Measurements from ENCODE around the gene ZBTB39.
"Not testable (repeated sequence)": the region's sequence is repeated elsewhere in the genome, so short reads cannot be mapped to it uniquely, and the experiment has no call there.

ZBTB39 gene

DNA sequence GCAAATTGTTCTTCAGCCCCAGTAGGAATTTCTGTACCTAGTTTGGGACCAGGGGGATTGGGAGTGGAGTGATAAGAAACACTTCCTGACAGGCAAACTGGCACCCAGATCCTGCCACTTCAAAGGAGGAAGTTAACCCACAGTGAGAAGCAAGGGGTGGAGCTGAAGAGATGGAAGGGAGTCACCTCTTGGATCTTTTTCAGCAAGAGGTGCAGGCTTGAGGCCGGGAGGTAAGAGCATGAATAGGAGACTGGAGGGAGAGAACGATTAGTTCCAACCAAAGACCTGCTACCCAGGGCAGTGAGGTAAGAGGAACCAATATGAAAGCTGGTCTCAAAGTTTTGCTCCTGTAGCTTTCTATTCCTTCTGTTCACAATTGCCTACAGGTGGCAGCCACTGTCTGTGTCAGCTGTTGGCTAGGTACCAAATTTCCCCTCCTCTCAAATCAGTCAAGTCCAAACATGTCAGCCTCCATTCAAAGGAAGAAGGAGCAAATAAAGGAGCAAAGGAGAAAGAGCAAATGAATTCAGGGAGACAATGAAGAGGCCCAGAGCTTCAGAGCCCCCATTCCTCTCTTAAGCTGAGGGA is 24.9 kb upstream of the ZBTB39 start:
- DNase-seq (ENCODE audit: low read depth), result no peak
- H3K4me3 ChIP-seq (ENCODE audit: low read length), result no peak overlapping the region
- TF ChIP-seq, protein P1, sequence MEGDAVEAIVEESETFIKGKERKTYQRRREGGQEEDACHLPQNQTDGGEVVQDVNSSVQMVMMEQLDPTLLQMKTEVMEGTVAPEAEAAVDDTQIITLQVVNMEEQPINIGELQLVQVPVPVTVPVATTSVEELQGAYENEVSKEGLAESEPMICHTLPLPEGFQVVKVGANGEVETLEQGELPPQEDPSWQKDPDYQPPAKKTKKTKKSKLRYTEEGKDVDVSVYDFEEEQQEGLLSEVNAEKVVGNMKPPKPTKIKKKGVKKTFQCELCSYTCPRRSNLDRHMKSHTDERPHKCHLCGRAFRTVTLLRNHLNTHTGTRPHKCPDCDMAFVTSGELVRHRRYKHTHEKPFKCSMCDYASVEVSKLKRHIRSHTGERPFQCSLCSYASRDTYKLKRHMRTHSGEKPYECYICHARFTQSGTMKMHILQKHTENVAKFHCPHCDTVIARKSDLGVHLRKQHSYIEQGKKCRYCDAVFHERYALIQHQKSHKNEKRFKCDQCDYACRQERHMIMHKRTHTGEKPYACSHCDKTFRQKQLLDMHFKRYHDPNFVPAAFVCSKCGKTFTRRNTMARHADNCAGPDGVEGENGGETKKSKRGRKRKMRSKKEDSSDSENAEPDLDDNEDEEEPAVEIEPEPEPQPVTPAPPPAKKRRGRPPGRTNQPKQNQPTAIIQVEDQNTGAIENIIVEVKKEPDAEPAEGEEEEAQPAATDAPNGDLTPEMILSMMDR (conservative IDR thresholded peaks at IDR 0.05; ENCODE audit: low read length), result no peak

DNA sequence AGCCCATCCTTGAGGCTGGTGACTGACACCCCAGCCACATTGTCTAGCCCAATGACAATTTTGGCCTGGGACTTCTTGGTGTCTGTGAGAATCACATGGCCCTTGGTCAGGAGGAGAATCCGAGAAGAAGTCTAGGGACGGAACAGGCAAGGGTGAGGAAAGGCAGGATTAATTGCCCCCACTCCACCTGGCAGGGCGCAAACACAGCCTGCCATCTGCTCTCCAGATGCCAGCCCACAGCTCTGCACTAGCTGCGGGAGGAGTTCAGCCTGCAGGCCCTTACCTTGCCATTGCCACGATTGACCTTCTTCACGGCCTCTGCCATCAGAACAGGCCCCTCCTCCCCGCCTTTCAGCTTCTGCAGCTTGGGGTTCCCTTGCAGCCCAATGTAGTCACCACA is 23.1 kb upstream of the ZBTB39 start:
- no peak overlapping the region for H3K4me3 ChIP-seq (ENCODE audit: low read length)
- TF ChIP-seq, protein P1 (conservative IDR thresholded peaks at IDR 0.05; ENCODE audit: low read length), result no peak
- no peak for DNase-seq (ENCODE audit: low read depth)

DNA sequence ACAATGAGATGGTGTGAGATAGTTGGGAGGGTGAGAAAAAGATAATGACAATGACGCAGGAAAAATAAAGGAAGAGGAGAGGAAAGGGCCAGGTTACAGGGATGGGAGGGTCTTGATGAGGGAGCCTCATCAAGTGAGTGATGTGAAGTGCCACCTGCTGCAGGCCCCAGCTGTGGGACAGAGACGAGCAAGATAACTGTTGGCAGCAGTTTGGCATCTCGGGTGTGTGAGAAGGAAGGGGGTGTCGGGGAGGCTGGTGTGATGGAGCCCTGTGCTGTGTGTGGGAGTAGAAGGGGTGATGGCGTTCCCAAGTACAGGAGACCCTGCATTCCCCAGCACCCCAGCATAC is 21.4 kb upstream of the ZBTB39 start:
- TF ChIP-seq, protein P1 (conservative IDR thresholded peaks at IDR 0.05; ENCODE audit: low read length), result no peak

DNA sequence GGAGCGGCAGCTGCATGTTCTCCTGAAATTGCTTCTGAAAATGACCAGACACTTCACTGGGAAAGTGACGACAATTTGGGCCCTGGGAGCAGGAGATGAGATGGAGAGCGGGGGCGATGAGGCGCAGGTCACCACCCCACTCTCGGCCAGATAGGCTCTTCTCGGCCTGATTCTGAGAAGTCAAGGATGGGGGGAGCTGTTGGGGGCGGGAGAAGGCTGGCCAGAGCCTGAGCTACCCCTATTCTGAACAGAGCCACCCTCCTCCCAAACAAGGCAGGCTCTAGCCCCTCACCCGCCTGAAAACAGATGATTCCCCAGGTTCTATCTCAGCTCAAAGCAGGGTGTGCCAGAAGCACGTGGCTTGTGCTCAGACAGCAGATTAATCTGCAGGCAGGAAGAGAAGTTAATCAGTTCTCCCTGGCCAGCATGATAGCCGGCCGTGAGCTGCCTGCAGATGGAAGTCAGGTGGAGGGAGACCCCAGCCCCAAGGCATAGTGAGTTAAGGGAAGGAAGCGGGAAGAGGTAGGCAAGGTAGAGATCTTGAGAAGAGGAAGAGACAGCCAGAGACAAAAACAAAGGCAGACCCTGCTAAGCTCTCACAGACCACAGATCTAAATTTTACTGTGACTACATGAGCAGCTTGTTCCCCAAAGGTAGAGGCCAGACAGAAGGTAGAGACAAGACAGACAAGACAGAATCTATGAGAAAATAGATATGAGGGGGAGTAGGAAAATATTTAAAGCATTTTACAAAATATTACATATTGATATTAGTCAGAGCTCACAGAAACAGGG is 20.9 kb upstream of the ZBTB39 start:
- no peak overlapping the region for H3K4me3 ChIP-seq (ENCODE audit: low read length)
- TF ChIP-seq, protein P1 (conservative IDR thresholded peaks at IDR 0.05; ENCODE audit: low read length), result no peak
- DNase-seq (ENCODE audit: low read depth), result no peak

More for the DNA sequence above, 21.4 kb upstream of the ZBTB39 start:
- no peak overlapping the region for H3K4me3 ChIP-seq (ENCODE audit: low read length)
- no peak for DNase-seq (ENCODE audit: low read depth)

DNA sequence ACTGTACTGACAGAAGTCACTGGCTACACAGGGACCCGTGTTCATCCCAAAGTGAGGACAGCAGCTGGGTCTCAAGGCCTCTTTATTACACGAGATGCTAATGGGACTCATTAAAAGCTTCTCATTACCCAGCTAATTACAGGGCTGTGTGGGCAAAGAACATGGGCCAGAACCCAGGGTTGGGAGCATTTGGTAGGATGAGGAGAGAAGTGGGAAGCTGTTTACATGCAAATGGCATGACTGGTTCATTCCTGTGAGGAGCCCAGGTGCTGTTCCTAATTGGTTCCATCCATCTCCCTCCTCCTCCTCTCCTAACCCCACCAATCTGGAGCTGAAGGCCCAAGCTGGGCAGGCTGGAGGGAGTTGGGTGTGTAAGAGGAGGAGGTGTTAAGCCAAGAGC is 18.9 kb upstream of the ZBTB39 start:
- no peak for DNase-seq (ENCODE audit: low read depth)
- TF ChIP-seq, protein P1 (conservative IDR thresholded peaks at IDR 0.05; ENCODE audit: low read length), result no peak
- H3K4me3 ChIP-seq (ENCODE audit: low read length), result no peak overlapping the region

DNA sequence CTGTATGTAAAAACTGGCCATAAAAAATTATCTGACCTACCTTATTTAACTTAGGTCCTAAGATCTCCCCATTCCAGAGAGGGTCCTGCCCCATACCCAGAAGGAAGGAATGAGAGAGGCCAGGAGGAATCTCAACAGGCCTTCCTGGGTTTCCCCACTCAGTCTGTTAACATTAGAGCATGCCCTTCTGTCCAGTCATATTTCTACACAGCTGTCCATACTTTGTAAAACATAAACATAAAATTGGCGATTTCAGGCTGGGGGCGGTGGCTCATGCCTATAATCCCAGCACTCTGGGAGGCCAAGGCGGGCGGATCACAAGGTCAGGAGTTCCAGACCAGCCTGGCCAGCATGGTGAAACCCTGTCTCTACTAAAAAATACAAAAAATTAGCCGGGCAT is 16.0 kb upstream of the ZBTB39 start:
- not testable (repeated sequence) for DNase-seq (ENCODE audit: low read depth); H3K4me3 ChIP-seq (ENCODE audit: low read length)

DNA sequence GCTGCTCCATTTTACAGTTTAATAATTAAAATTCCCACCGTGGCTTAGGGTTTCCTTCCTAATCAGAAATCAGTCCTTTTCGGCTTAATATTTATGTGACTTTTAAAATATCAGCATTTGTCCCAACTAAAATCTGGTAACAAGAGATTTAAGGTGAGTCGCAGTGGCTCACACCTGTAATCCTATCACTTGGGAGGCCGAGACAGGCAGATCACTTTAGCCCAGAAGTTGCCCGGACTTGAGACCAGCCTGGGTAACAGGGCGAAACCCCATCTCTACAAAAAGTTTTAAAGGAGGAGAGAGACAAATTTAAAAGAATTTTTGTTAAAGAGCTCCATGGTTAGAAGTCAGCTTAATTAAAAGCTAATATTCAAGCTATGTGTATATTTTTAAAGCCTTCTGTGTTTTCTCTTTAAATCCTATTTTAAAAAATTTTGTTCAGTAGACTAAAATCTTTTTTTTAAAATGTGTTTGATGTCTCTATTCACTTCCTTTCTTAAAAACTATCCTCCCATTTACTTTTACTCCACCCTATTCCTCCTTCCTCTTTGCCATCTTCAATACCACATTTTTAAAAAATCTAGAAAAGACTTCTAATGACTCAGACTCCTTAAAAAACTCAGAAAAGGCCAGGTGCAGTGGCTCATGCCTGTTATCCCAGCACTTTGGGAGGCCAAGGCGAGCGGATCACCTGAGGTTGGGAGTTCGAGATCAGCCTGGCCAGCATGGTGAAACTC is 13.8 kb upstream of the ZBTB39 start:
- DNase-seq (ENCODE audit: low read depth), result no peak
- TF ChIP-seq, protein P1 (conservative IDR thresholded peaks at IDR 0.05; ENCODE audit: low read length), result no peak
- H3K4me3 ChIP-seq (ENCODE audit: low read length), result no peak overlapping the region

Data from AG10803 (cell line).